Thyroid gland (tissue), 4 donors: Measurements from ENCODE around the gene NME3.
"Not testable (repeated sequence)": the region's sequence is repeated elsewhere in the genome, so short reads cannot be mapped to it uniquely, and the experiment has no call there.

Experiments used
- CTCF ChIP-seq, 6 experiments: fragments of 200-600 bp in 3 of 6; fragments of 450-650 bp in 3 of 6; sonication (generic) in 3 of 6; IDR thresholded peaks; one replicate each; pipeline ENCODE4 v1.5.1; 2016 to 2019; ENCODE audit warnings: antibody characterized with exemption in 6 of 6, mild to moderate bottlenecking in 2 of 6, inconsistent platforms in 1 of 6, moderate library complexity in 1 of 6
- POLR2A ChIP-seq, 2 donors: fragments of 450-650 bp; IDR thresholded peaks; one replicate each; pipeline ENCODE4 v1.6.1; 2017; ENCODE audit warnings: antibody characterized with exemption in 2 of 2, mild to moderate bottlenecking in 2 of 2, moderate library complexity in 1 of 2

GRCh38 chr16:1799263-1799662 is 27.9 kb upstream of the NME3 start:
- not testable (repeated sequence) for TF ChIP-seq CTCF, POLR2A (IDR thresholded peaks at IDR 0.05)
